PC-3 (cell line): ENCODE measurements around the gene PIR. TPM values are rescaled to one million over a fixed set of nuclear protein-coding genes. Genes with fewer than 3 reads are reported as not detected.

Experiments
- ATAC-seq: fragments of 200-7000 bp; cut with Tn5 transposase; 2 replicates; pipeline ENCODE4 v1.9.1; 2020; ENCODE audit warnings: mild to moderate bottlenecking, moderate library complexity
- BruUV-seq: library from RNA; stranded (reverse); fragments of 400-500 nt; replicated peaks from 2 replicates; lab custom pipeline; 2021; lab: Mats Ljungman, UMichigan
- CTCF ChIA-PET: fragments of 300-600 bp; sonication (Branson Sonifier 250); formaldehyde crosslinking; loops from one replicate; lab custom pipeline; 2022; ENCODE audit warnings: antibody characterized with exemption; lab: Charles Lee
- POLR2A ChIA-PET: fragments of 300-600 bp; sonication (Branson Sonifier 250); formaldehyde crosslinking; loops from one replicate; lab custom pipeline; 2022; ENCODE audit warnings: antibody characterized with exemption; ENCODE audit not compliant: unreplicated experiment; lab: Charles Lee
- DNase-seq: peaks from one replicate; pipeline ENCODE4 v3.0.0-alpha.2; 2015
- H2AFZ ChIP-seq: fragments of 300-600 bp; sonication (generic); 2 replicates; pipeline ENCODE4 v1.6.0; 2016; ENCODE audit warnings: antibody characterized with exemption, low read length
- H3F3A ChIP-seq: fragments of 300-600 bp; sonication (generic); one replicate; pipeline ENCODE4 v1.6.0; 2017; ENCODE audit warnings: antibody characterized with exemption, low read length, control low read depth, mild to moderate bottlenecking; ENCODE audit not compliant: unreplicated experiment
- H3K27ac ChIP-seq: fragments of 300-600 bp; sonication (generic); 2 replicates; pipeline ENCODE4 v1.5.1; 2016; ENCODE audit warnings: mild to moderate bottlenecking, low read length
- H3K27me3 ChIP-seq: fragments of 300-600 bp; sonication (generic); 2 replicates; pipeline ENCODE4 v1.6.1; 2016; ENCODE audit warnings: low read length, mixed read lengths
- H3K36me3 ChIP-seq: fragments of 300-600 bp; sonication (generic); 2 replicates; pipeline ENCODE4 v1.6.1; 2016; ENCODE audit warnings: low read depth, mixed run types, low read length, mixed read lengths
- H3K4me1 ChIP-seq: fragments of 300-600 bp; sonication (generic); 2 replicates; pipeline ENCODE4 v1.5.1; 2016; ENCODE audit warnings: low read length; ENCODE audit not compliant: insufficient read depth
- H3K4me2 ChIP-seq: fragments of 300-600 bp; sonication (generic); 2 replicates; pipeline ENCODE4 v1.6.0; 2016; ENCODE audit warnings: low read length
- H3K4me3 ChIP-seq: fragments of 300-600 bp; sonication (generic); 2 replicates; pipeline ENCODE4 v1.5.1; 2016; ENCODE audit warnings: mild to moderate bottlenecking, low read length, mixed read lengths
- H3K79me2 ChIP-seq: fragments of 300-600 bp; sonication (generic); 2 replicates; pipeline ENCODE4 v1.6.1; 2017; ENCODE audit warnings: low read length, mixed read lengths
- H3K9ac ChIP-seq: fragments of 300-600 bp; sonication (generic); 2 replicates; pipeline ENCODE4 v1.6.0; 2016; ENCODE audit warnings: mild to moderate bottlenecking, low read length
- H3K9me2 ChIP-seq: fragments of 300-600 bp; sonication (generic); replicated peaks from 2 replicates; pipeline ENCODE4 v1.6.1; 2016; ENCODE audit warnings: mixed run types, low read length, mixed read lengths
- H3K9me3 ChIP-seq: fragments of 300-600 bp; sonication (generic); 2 replicates; pipeline ENCODE4 v1.6.1; 2016; ENCODE audit warnings: low read length, mixed read lengths
- H4K20me1 ChIP-seq: fragments of 300-600 bp; sonication (generic); 2 replicates; pipeline ENCODE4 v1.6.1; 2016; ENCODE audit warnings: low read length, mixed read lengths
- EZH2 ChIP-seq: fragments of 300-600 bp; sonication (generic); IDR thresholded peaks from one replicate; pipeline ENCODE4 v1.6.1; 2017; ENCODE audit warnings: antibody characterized with exemption, mild to moderate bottlenecking, low read length; ENCODE audit not compliant: unreplicated experiment
- EZH2phosphoT487 ChIP-seq: fragments of 300-600 bp; sonication (generic); IDR thresholded peaks from 2 replicates; pipeline ENCODE4 v1.6.1; 2018; ENCODE audit warnings: mild to moderate bottlenecking, antibody characterized with exemption, low read length, borderline replicate concordance
- intact Hi-C: fragments of 100-400 bp; cut with micrococcal nuclease; formaldehyde crosslinking; loops from 2 replicates; pipeline ENCODE4 v1.9.0; 2023
- total RNA-seq: library from RNA; depleted of rRNA; stranded (reverse); fragments of >200 nt; gene quantifications from 2 replicates; pipeline ENCODE4 v1.2.3, GENCODE V29; 2014
- TF ChIP-seq, protein P1 (sequence below): fragments of 300-600 bp; sonication (generic); conservative IDR thresholded peaks from 2 replicates; pipeline ENCODE4 v1.5.1; 2017; ENCODE audit warnings: antibody characterized with exemption, low read depth, mild to moderate bottlenecking, low read length

PIR gene
- total RNA-seq, 1 experiment from 2014 or later = 50.8 TPM

DNA sequence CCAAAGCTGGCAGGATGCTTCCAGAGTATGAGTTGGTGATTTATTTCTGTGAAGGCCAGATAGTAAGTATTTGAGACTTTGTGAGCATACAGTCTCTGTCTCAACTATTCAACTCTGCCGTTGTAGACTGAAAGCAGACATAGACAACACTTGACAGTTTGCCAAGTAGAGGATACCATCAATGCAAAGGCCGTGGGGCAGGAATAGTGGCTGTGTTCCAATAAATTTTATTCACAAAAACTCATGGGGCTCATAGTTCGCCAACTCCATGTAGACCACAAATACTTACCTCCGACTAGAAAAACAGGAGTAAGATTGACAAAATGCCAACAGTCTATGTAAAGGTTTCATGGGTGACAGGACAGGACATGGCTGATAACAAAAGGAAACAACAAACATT, 3.7 kb upstream of the PIR start:
- Histone ChIP-seq H3K79me2 (peaks cover 12% of the 10 kb centered on the region), H3K9ac (no peak overlapping the region), H4K20me1 (no peaks in the 10 kb centered on the region), H3K9me2 (no peaks in the 10 kb centered on the region), H3K27ac (no peak overlapping the region), H3K36me3 (no peaks in the 10 kb centered on the region), H3K4me3 (no peak overlapping the region), H3K4me2 (no peak overlapping the region), H3F3A (no peaks in the 10 kb centered on the region), H2AFZ (no peak overlapping the region), H3K27me3 (no peaks in the 10 kb centered on the region), H3K9me3 (no peaks in the 10 kb centered on the region), H3K4me1 (peaks cover 9% of the 10 kb centered on the region)
- no TSS peak for BruUV-seq
- POLR2A ChIA-PET = no interaction called here
- DNase-seq (no peak), ATAC-seq (no peak)
- CTCF ChIA-PET = no interaction called here
- TF ChIP-seq EZH2 = no peak
- TF ChIP-seq EZH2phosphoT487 = no peak
- intact Hi-C loops = loop anchor here (5.0 kb wide), 1 partner anchor 175 kb away; no protein-coding TSS in a partner anchor

GRCh38 chrX:15495801-15496200, 2.7 kb upstream of the PIR start:
- intact Hi-C loops = loop anchor here (5.0 kb wide), 1 partner anchor 176 kb away; no protein-coding TSS in a partner anchor
- no peak overlapping the region for H2AFZ ChIP-seq
- CTCF ChIA-PET = no interaction called here

GRCh38 chrX:15492469-15492868, 664 bp downstream of the PIR start:
- DNase-seq (no peak), ATAC-seq (no peak)
- no peaks in the 10 kb centered on the region for H3K9me3 ChIP-seq
- no peak for TF ChIP-seq EZH2
- TF ChIP-seq, protein P1, sequence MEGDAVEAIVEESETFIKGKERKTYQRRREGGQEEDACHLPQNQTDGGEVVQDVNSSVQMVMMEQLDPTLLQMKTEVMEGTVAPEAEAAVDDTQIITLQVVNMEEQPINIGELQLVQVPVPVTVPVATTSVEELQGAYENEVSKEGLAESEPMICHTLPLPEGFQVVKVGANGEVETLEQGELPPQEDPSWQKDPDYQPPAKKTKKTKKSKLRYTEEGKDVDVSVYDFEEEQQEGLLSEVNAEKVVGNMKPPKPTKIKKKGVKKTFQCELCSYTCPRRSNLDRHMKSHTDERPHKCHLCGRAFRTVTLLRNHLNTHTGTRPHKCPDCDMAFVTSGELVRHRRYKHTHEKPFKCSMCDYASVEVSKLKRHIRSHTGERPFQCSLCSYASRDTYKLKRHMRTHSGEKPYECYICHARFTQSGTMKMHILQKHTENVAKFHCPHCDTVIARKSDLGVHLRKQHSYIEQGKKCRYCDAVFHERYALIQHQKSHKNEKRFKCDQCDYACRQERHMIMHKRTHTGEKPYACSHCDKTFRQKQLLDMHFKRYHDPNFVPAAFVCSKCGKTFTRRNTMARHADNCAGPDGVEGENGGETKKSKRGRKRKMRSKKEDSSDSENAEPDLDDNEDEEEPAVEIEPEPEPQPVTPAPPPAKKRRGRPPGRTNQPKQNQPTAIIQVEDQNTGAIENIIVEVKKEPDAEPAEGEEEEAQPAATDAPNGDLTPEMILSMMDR = no peak
- CTCF ChIA-PET = interaction anchor here (0.6 to 1.8 kb wide), 2 partner anchors 17 to 343 kb away, joined by 3 to 8 read pairs; no protein-coding TSS in a partner anchor
- peak overlapping the region; percentile 81 for H3K27ac ChIP-seq
- peak overlapping the region; percentile 89 for H2AFZ ChIP-seq
- H3K36me3 ChIP-seq = peaks cover 11% of the 10 kb centered on the region; the same call in 1 of the 2 replicates
- H4K20me1 ChIP-seq = no peaks in the 10 kb centered on the region
- peaks cover 26% of the 10 kb centered on the region for H3K79me2 ChIP-seq
- no TSS peak for BruUV-seq
- no peaks in the 10 kb centered on the region for H3F3A ChIP-seq
- intact Hi-C loops = no loop called here
- peak overlapping the region; percentile 94 for H3K9ac ChIP-seq
- H3K4me2 ChIP-seq = peak overlapping the region; percentile 92
- no peaks in the 10 kb centered on the region for H3K27me3 ChIP-seq
- H3K4me3 ChIP-seq = peak overlapping the region; percentile 84
- POLR2A ChIA-PET = interaction anchor here (0.5 kb wide), 1 partner anchor 18 kb away, joined by 4 read pairs; no protein-coding TSS in a partner anchor
- H3K4me1 ChIP-seq = peaks cover 16% of the 10 kb centered on the region
- no peaks in the 10 kb centered on the region for H3K9me2 ChIP-seq

More at GRCh38 chrX:15495801-15496200, 2.7 kb upstream of the PIR start:
- Histone ChIP-seq H3K4me1 (peaks cover 16% of the 10 kb centered on the region), H3K9me2 (no peaks in the 10 kb centered on the region), H3K27ac (no peak overlapping the region), H3K4me3 (no peak overlapping the region), H3K9ac (no peak overlapping the region), H4K20me1 (no peaks in the 10 kb centered on the region), H3K4me2 (no peak overlapping the region), H3K79me2 (peaks cover 22% of the 10 kb centered on the region), H3K9me3 (no peaks in the 10 kb centered on the region), H3K36me3 (0 out of 2 replicates have a peak, but pooled peaks cover 4% of the 10 kb centered on the region), H3K27me3 (no peaks in the 10 kb centered on the region), H3F3A (no peaks in the 10 kb centered on the region)
- ATAC-seq = no peak
- POLR2A ChIA-PET = no interaction called here
- no TSS peak for BruUV-seq
- TF ChIP-seq, protein P1 = no peak
- no peak for TF ChIP-seq EZH2
- no peak for TF ChIP-seq EZH2phosphoT487
- DNase-seq = no peak
